AG04449 (cell line): ENCODE data around the gene FRMD3.

Experiments
- CTCF ChIA-PET: fragments of 350-600 bp; formaldehyde crosslinking; extraction: SDS; loops from one replicate; lab custom pipeline; 2021; ENCODE audit warnings: antibody characterized with exemption; lab: Yijun Ruan, JAX
- POLR2A ChIA-PET: fragments of 400-600, 350-600 bp; formaldehyde crosslinking; extraction: SDS; loops from one replicate; lab custom pipeline; 2020; ENCODE audit warnings: antibody characterized with exemption, inconsistent platforms; lab: Yijun Ruan, JAX
- DNase-seq: peaks from one replicate; pipeline ENCODE4 v3.0.0-alpha.2; 2010; ENCODE audit warnings: low read depth, low spot score
- H3K4me3 ChIP-seq: 2 replicates; pipeline ENCODE4 v1.5.1; 2011; ENCODE audit warnings: low read depth, mild to moderate bottlenecking, control low read depth, low read length
- CTCF ChIP-seq: IDR thresholded peaks from one replicate; pipeline ENCODE4 v1.5.1; 2011; ENCODE audit warnings: mild to moderate bottlenecking, moderate library complexity, low read length, control low read depth, inconsistent platforms; ENCODE audit not compliant: insufficient read depth; ENCODE audit errors: missing control alignments

The FRMD3 gene

GRCh38 chr9:83401328-83401900 is 136.8 kb downstream of the FRMD3 start:
- TF ChIP-seq CTCF = no peak
- POLR2A ChIA-PET = interaction anchor here (0.5 kb wide), 1 partner anchor 108 kb away, joined by 3 read pairs; no protein-coding TSS in a partner anchor
- H3K4me3 ChIP-seq = no peak overlapping the region
- DNase-seq = no peak
- CTCF ChIA-PET = interaction anchor here (1.0 to 1.6 kb wide), 3 partner anchors 13 to 67 kb away, joined by 3 to 4 read pairs (median 4); no protein-coding TSS in a partner anchor

GRCh38 chr9:83396813-83397212 is 141.4 kb downstream of the FRMD3 start:
- POLR2A ChIA-PET = no interaction called here
- DNase-seq = no peak
- no peak overlapping the region for H3K4me3 ChIP-seq
- TF ChIP-seq CTCF = no peak
- CTCF ChIA-PET = no interaction called here

- ChIA-PET POLR2A (no interaction called here), CTCF (no interaction called here)
- no peak overlapping the region for H3K4me3 ChIP-seq
- DNase-seq = no peak
- TF ChIP-seq CTCF = no peak
Observed at GRCh38 chr9:83396342-83396741, 141.9 kb downstream of the FRMD3 start.

GRCh38 chr9:83392228-83392627 is 146.0 kb downstream of the FRMD3 start:
- DNase-seq = no peak
- CTCF ChIA-PET = no interaction called here
- no peak for TF ChIP-seq CTCF
- no peak overlapping the region for H3K4me3 ChIP-seq
- POLR2A ChIA-PET = no interaction called here

- CTCF ChIA-PET = interaction anchor here (1.2 to 1.5 kb wide), 2 partner anchors 15 to 54 kb away, joined by 3 to 5 read pairs; no protein-coding TSS in a partner anchor
Observed at GRCh38 chr9:83388346-83388745, 149.9 kb downstream of the FRMD3 start.

More at GRCh38 chr9:83388346-83388745, 149.9 kb downstream of the FRMD3 start:
- POLR2A ChIA-PET = no interaction called here
- DNase-seq = no peak
- H3K4me3 ChIP-seq = no peak overlapping the region
- no peak for TF ChIP-seq CTCF
